ENCODE results near the gene COA1.

DNA sequence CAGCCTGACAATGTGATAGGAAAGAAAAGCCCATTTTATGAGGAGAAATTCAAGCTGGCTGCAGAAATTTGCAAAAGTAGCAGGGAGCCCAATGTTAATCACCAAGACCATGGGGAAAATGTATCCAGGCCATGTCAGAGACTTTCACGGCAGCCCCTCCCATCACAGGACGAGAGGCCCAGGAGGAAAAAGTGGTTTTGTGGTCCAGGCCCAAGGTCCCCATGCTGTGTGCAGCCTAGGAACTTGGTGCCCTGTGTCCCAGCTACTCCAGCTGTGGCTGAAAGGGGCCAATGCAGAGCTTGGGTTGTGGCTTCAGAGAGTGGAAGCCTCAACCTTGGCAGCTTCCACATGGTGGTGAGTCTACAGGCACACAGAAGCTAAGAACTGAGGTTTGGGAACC, 12.7 kb downstream of the COA1 start:
- TF ChIP-seq, protein P1, sequence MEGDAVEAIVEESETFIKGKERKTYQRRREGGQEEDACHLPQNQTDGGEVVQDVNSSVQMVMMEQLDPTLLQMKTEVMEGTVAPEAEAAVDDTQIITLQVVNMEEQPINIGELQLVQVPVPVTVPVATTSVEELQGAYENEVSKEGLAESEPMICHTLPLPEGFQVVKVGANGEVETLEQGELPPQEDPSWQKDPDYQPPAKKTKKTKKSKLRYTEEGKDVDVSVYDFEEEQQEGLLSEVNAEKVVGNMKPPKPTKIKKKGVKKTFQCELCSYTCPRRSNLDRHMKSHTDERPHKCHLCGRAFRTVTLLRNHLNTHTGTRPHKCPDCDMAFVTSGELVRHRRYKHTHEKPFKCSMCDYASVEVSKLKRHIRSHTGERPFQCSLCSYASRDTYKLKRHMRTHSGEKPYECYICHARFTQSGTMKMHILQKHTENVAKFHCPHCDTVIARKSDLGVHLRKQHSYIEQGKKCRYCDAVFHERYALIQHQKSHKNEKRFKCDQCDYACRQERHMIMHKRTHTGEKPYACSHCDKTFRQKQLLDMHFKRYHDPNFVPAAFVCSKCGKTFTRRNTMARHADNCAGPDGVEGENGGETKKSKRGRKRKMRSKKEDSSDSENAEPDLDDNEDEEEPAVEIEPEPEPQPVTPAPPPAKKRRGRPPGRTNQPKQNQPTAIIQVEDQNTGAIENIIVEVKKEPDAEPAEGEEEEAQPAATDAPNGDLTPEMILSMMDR (optimal IDR thresholded peaks at IDR 0.05 in 1 of 3, IDR thresholded peaks at IDR 0.05 in 1 of 3, conservative IDR thresholded peaks at IDR 0.05 in 1 of 3; ENCODE audit: extremely low read depth in 1 of 3, insufficient read depth in 2 of 3, low read length in 3 of 3) = no peak
- no peak for TF ChIP-seq EZH2 (IDR thresholded peaks at IDR 0.05; ENCODE audit: low read length)
